HG03045 (cell line): ENCODE results near the gene MIP.
A peak's percentile ranks its signal among the peaks of the same experiment; 100 is the strongest.
"Not testable (repeated sequence)": the region's sequence is repeated elsewhere in the genome, so short reads cannot be mapped to it uniquely, and the experiment has no call there.

ENCODE experiments used
- ATAC-seq: cut with Tn5 transposase; IDR thresholded peaks from one replicate; pipeline ENCODE4 v1.9.1; 2021; ENCODE audit warnings: mild to moderate bottlenecking, moderate library complexity; ENCODE audit not compliant: unreplicated experiment

Gene MIP

DNA sequence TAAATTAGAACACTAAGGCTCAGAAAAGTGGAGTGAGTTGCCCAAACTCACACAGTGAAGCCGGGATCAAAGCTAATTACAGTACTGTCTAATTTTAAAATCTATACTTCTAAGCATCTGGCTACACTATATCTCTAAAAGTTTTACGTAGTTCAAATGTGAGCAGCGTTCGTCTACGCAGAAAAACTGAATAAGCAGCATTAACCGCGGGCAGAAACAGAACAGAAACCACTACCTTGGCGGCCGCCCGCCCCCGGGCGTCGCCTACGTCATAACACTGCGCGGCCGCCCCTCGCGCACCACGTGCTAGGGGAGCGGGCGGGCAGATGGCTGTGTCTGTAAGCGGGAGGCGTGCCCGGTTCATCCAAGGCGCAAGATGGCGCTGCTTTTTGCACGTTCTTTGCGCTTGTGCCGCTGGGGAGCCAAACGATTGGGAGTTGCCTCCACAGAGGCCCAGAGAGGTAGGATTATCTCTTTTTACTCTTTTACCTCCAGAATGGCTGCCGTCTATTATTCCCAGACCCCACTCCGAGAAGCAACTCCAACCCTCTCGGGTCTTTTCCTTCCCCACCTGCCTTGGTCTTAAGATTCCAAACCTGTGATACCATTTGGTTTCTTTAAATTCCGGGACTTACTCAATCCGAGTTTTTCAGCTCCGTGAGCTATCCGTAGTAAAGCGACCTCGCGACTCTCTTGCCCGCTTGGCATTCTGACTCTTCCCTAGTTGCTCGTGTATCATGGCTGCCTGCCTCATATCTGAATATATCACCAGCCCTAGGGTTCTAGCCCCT, 14.0 kb upstream of the MIP start, which contains the start of gene SPRYD4:
TSS of gene SPRYD4 (plus strand) at position 363 of the 791 bp plus-strand sequence. CDS start at position 377, 14 bp downstream.
- peak; percentile 89 for ATAC-seq

- no peak for ATAC-seq
Measured at GRCh38 chr12:56462565-56462964, 8.1 kb upstream of the MIP start.

DNA sequence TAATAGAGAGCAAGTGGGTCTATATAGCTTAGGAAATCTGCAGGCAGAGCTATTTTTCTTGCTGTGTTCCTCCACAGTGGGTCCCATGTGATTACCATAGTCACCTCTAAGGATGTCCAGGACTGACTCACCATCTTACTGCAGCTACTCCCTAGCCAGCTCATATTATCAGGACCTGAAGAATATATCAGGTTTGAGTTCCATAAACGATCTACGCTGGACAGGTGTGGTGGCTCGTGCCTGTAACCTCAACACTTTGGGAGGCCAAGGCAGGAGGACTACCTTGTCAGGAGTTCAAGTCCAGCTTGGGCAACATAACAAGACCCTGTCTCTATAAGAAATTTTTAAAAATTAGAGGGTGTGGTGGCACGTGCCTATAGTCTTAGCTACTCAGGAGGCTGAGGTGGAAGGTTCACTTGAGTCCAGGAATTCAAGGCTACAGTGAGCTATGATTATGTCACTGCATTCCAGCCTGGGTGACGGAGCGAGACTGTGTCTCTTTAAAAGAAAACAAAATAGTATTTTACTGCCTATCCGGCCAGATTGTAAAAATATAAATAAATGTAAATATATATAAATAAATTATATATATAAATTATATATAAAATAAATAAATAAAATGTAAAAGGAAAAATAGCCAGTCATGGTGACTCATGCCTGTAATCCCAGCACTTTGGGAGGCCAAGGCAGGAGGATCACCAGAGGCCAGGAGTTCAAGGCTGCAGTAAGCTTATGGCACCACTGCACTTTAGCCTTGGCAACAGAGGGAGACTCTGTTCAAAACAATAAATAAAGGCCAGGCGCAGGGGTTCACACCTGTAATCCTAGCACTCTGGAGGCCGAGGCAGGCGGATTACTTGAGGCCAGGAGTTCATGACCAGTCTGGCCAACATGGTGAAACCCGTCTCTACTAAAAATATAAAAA, 7.0 kb upstream of the MIP start:
- ATAC-seq = no peak

DNA sequence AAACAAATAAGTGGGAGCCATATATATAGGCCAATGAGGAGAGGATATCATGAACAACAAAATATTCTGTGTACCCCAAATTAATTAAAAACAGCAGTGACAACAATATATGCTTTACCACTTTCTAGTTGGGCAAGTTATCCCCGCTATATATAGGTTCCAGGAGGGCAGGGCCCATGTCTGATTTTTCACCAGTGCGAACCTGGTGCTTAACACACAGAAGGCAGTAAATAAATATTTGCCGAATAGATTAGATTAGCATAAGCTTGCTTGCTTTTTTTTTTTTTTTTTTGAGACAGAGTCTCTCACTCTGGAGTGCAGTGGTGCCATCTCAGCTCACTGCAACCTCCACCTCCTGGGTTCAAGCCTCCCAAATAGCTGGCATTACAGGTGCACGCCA, 3.4 kb upstream of the MIP start:
- no peak for ATAC-seq

GRCh38 chr12:56451147-56451546, 3.3 kb downstream of the MIP start:
- no peak for ATAC-seq

DNA sequence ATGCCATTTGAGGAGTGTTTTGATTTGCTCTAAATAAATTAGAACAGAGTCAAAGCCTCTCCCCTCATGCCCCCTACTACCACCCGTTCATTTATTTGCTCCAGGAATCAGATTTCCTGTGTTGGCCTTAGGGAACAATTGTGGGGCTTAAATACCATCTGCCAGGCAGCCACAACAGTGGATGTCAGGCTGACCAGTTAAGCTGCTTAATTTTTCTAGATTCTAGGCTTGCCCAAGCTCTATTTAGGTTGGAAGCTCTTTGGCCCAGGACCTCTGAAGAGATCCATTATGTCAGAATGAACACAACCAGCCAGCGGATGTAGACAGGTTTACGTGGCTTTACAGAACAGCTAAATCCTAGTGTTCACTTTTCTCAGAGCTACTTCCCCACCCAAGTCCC, 4.2 kb downstream of the MIP start:
- no peak for ATAC-seq

DNA sequence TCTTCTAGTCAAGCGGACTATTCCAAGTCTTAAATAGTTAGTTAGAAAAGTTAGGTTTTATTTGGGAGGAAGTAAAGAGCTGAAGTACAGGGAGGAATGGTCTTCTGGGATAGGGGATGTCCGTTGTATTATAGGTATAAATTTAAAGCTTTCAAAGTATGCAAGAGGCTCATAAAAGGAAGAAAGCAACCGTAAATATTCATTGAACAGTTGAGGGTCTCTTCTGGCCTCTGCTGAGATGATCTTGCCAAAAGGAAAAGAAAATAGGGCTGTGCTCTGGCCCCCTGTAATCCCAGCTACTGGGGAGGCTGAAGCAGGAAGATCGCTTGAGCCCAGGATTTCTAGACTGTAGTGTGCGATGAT, 4.9 kb downstream of the MIP start:
- no peak for ATAC-seq

DNA sequence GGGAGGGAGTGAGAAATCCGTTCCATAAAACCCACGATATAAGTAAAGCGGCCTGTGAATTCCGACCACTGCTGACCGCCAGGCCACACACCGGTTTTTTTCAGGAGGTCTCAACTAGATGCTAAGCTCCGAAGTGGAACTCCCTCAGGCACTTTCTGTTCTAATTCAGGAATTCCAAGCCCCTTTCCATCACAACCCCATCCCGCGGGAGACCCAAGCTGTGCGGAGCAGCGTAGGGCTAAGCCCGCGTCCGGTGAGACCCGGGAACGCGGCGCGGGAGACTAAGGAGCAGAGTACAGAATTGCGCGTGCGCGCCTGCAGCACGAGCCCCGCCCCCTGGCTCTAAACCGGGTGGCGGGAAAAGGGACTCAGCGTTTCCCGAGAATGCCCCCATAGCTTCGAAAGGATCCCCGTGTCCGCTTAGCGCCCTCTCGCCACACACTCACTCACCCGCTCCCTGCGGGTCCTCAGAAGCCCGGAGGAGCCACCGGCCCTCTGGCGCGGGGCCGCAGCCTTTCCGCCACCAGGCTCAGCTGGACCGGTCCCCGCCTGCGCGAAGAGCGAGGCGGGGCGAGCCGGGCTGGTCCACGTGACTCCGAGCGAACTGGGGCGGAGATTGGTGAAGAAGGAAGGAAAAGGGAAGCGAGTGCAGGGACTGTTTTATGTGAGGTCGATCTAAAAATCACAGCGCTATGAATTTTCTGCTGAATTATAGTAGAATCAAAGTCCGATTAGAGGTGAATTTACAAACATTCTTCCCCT, 5.4 kb downstream of the MIP start, which contains the start of gene TIMELESS:
TSS of gene TIMELESS (minus strand) at position 567 of the 762 bp plus-strand sequence. CDS start 15,256 bp downstream, outside the sequence.
- peak; percentile 96 for ATAC-seq

GRCh38 chr12:56443208-56443607, 11.2 kb downstream of the MIP start:
- not testable (repeated sequence) for ATAC-seq

- ATAC-seq = no peak
Measured at GRCh38 chr12:56437430-56438176, 16.9 kb downstream of the MIP start.

DNA sequence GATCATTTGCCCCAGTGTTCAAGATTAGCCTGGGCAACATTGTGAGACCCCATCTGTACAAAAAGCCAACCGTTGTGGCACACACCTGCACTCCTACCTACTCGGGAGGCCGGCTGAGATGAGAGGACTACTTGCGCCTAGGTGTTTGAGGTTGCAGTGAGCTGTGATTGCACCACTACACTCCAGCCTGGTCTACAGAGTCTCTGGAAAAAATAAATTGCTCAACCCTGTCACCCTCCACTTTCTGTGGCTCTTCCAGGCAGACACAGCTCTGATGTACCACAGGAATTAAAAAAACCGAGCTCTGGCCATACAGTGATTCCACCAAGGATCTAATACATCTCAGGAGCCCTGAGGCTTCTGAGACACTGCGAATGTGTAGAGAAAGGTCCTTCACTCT, 19.6 kb downstream of the MIP start:
- ATAC-seq = no peak

DNA sequence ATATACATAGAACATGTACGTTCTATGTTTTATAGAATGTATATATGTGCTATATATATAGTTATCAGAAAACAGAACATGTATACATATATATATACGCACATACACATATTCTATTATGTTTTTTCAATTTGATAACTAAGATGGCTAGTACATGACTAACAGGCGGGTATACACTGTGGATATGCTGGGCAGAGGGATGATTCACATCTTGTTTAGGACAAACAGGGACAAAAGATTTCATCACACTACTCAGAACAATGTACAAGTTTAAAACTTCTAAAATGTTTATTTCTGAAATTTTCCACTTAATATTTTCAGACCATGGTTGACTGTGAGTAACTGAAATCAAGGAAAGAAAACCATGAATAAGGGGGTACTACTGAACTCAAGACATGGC, 22.6 kb downstream of the MIP start:
- no peak for ATAC-seq

DNA sequence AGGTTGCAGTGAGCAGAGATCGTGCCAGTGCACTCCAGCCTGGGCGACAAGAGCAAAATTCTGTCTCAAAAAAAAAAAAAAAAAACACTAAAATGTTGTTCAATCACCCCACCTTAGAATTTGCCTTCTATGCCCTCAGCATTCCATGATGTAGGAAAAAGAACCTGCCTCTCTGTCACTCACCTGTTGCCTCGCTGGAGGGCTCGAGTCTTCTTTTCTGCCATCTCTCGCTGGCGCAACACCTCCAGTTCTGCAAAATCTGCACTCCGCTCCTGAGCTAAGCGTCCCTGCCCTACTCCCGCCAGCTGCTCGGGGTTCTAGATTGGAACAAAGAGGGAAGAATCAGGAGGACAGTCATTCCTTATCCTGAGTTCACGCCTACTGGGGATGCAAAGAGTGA, 23.2 kb downstream of the MIP start:
- ATAC-seq = no peak

- no peak for ATAC-seq
Measured at GRCh38 chr12:56425940-56426438, 28.5 kb downstream of the MIP start.

DNA sequence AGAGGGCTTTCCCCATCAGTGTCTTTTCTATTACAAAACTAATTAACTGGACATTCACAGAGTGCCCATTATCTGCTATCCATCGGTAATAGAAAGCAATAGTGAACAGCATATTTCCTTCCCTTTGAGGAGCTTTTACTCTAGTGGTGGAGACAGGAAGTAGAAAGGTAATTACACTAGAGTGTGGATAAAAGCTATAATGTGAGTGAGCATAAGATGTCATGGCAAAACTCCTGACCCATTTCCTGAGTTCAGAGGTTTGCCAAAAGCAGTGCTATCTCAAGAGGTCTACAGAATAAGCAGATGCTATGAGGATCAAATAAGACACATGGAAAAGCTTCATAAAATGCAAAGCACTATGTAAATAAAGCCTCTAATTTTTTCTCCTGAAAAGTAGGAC, 29.3 kb downstream of the MIP start:
- ATAC-seq = no peak

- ATAC-seq = no peak
Measured at GRCh38 chr12:56420411-56420810, 34.0 kb downstream of the MIP start.

DNA sequence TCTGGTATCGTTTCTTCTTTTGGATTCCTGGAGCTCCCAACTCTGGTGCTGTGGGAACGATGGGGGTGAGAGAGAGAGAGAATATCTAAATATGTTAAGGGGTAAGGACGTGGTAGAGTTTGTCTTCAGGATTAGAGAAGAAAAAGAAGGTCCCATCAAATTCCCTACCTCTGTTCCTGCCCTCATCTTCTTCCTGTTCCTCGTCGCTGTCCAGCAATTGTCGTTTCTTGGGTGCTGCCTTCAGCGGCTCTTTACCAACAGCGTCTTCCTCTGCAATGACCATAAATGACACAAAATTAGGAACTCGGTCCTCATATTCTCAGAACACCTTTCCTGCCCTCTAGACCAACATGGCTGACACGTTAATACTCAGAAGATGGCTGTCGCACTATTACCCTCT, 36.7 kb downstream of the MIP start:
- ATAC-seq = no peak

GRCh38 chr12:56414401-56414800, 40.1 kb downstream of the MIP start:
- no peak for ATAC-seq

DNA sequence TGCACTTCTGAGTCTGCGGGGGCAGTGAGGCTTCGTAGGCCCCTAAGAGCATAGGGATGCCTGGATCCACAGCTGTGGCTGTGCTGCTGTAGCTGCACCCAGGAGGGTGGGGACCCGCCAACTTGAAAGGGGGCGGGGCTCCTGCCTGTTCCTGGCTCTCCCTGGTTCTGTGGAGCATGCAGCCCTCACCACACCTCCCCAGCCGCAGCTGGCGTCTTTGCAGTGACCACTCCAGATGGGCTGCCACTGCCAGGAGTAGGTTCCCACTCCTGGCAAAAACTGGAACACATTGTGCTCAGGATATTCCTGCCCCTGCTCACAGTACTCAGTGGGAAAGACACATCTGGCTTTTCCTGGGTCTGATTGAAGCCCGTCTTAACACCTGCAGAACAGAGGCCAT, 41.1 kb downstream of the MIP start:
- ATAC-seq = no peak
